ENCODE data around the gene SUPT5H. TPM values are rescaled to one million over a fixed set of nuclear protein-coding genes. Genes with fewer than 3 reads are reported as not detected.

The SUPT5H gene
- total RNA-seq, 1 donor from 2014 or later: 160 TPM

DNA sequence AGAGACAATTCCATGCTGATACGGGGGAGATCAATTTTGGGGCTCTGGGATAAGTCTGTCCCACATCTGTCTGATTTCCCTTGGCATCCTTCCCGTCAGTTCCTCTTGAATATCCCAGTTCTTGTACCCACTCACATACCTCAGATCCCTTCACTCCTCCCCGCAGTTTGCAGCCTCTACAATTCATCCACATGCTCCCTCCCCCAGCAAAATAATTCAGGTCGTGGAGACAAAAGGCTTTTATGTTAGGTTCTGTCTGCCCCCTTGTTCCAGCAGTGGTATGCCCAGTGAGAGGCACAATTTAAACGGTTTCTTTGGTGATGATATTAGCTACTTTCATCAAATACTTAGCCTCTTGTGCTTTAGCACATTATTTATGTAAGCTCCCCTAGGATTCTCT, 19.2 kb upstream of the SUPT5H start:
- H3K9me3 Mint-ChIP-seq (ENCODE audit: unreplicated experiment): peaks cover 2% of the 10 kb centered on the region
- H3K36me3 Mint-ChIP-seq (ENCODE audit: unreplicated experiment): no peaks in the 10 kb centered on the region
- H3K27me3 Mint-ChIP-seq (ENCODE audit: unreplicated experiment): peaks cover 15% of the 10 kb centered on the region
- no peak overlapping the region for H3K4me3 Mint-ChIP-seq (ENCODE audit: unreplicated experiment)
- TF ChIP-seq, protein P1, sequence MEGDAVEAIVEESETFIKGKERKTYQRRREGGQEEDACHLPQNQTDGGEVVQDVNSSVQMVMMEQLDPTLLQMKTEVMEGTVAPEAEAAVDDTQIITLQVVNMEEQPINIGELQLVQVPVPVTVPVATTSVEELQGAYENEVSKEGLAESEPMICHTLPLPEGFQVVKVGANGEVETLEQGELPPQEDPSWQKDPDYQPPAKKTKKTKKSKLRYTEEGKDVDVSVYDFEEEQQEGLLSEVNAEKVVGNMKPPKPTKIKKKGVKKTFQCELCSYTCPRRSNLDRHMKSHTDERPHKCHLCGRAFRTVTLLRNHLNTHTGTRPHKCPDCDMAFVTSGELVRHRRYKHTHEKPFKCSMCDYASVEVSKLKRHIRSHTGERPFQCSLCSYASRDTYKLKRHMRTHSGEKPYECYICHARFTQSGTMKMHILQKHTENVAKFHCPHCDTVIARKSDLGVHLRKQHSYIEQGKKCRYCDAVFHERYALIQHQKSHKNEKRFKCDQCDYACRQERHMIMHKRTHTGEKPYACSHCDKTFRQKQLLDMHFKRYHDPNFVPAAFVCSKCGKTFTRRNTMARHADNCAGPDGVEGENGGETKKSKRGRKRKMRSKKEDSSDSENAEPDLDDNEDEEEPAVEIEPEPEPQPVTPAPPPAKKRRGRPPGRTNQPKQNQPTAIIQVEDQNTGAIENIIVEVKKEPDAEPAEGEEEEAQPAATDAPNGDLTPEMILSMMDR (IDR thresholded peaks at IDR 0.05; ENCODE audit: partially characterized antibody, unreplicated experiment): no peak
- no peak overlapping the region for H3K27ac Mint-ChIP-seq (ENCODE audit: unreplicated experiment)
- no peak for DNase-seq
- H3K4me1 Mint-ChIP-seq (ENCODE audit: low read depth, unreplicated experiment): peaks cover 2% of the 10 kb centered on the region

GRCh38 chr19:39427707-39428106, 17.7 kb upstream of the SUPT5H start:
- H3K9me3 Mint-ChIP-seq (ENCODE audit: unreplicated experiment): peaks cover 2% of the 10 kb centered on the region
- no peak overlapping the region for H3K27ac Mint-ChIP-seq (ENCODE audit: unreplicated experiment)
- H3K4me1 Mint-ChIP-seq (ENCODE audit: low read depth, unreplicated experiment): peaks cover 2% of the 10 kb centered on the region
- no peaks in the 10 kb centered on the region for H3K36me3 Mint-ChIP-seq (ENCODE audit: unreplicated experiment)
- peaks cover 15% of the 10 kb centered on the region for H3K27me3 Mint-ChIP-seq (ENCODE audit: unreplicated experiment)
- TF ChIP-seq, protein P1 (IDR thresholded peaks at IDR 0.05; ENCODE audit: partially characterized antibody, unreplicated experiment): no peak
- no peak overlapping the region for H3K4me3 Mint-ChIP-seq (ENCODE audit: unreplicated experiment)
- no peak for DNase-seq

- Mint-ChIP-seq H3K4me3 (ENCODE audit: unreplicated experiment) (no peak overlapping the region), H3K27ac (ENCODE audit: unreplicated experiment) (peak overlapping the region; percentile 33), H3K27me3 (ENCODE audit: unreplicated experiment) (peaks cover 15% of the 10 kb centered on the region), H3K4me1 (ENCODE audit: low read depth, unreplicated experiment) (peaks cover 2% of the 10 kb centered on the region), H3K9me3 (ENCODE audit: unreplicated experiment) (no peaks in the 10 kb centered on the region), H3K36me3 (ENCODE audit: unreplicated experiment) (no peaks in the 10 kb centered on the region)
- peak; percentile 72 for DNase-seq
- TF ChIP-seq, protein P1 (IDR thresholded peaks at IDR 0.05; ENCODE audit: partially characterized antibody, unreplicated experiment): no peak
Observed at GRCh38 chr19:39428283-39429112, 16.9 kb upstream of the SUPT5H start.

DNA sequence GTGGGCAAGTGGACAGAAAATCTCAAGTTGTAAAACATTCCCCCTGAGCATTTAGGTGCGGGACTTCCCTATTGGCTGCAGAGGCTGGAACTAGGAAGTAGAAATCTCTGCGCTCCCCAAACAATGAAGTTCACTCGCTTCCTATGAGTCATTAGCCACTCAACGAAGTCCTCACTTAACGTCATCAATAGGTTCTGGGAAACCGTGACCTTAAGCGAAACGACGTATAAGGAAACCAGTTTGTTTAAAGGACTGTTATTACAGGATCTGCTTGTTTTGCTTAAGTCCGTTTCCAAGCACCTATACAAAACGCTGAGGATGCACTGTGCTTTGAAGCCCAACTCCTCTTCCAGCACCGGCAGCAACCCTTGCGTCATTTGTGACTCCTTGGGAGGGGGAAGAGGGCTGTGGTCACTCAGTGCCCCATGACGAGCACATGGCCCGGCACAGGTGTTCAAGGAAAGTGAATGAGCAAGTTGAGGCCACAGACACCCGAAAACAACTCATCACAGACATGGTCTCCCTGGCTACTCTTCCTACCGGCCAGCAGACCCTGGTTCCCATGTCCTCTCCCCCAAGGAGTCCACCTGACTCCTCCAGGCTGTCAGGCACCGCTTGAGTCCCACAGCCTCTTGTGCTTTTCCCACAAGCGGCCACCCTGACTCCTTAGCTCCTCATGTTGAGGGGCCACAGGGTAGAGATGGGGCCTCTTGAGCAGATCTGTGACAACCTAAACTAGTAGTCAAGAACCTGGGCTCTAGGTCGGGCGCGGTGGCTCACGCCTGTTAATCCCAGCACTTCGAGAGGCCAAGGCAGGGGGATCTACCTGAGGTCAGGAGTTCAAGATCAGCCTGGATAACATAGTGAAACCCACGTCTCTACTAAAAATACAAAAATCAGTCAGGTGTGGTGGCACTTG, 14.4 kb upstream of the SUPT5H start:
- Mint-ChIP-seq H3K27ac (ENCODE audit: unreplicated experiment) (no peak overlapping the region), H3K36me3 (ENCODE audit: unreplicated experiment) (no peaks in the 10 kb centered on the region), H3K27me3 (ENCODE audit: unreplicated experiment) (peaks cover 10% of the 10 kb centered on the region), H3K9me3 (ENCODE audit: unreplicated experiment) (peaks cover 7% of the 10 kb centered on the region), H3K4me3 (ENCODE audit: unreplicated experiment) (no peak overlapping the region), H3K4me1 (ENCODE audit: low read depth, unreplicated experiment) (peaks cover 5% of the 10 kb centered on the region)
- TF ChIP-seq, protein P1 (IDR thresholded peaks at IDR 0.05; ENCODE audit: partially characterized antibody, unreplicated experiment): no peak
- no peak for DNase-seq

Data from glutamatergic neuron (in vitro differentiated cells).